HepG2 (cell line): Measurements from ENCODE around the gene PLCB4. TPM values are rescaled to one million over a fixed set of nuclear protein-coding genes. Genes with fewer than 3 reads are reported as not detected.
A peak's percentile ranks its signal among the peaks of the same experiment; 100 is the strongest.

ENCODE experiments used
- ATAC-seq: fragments of 200-7000 bp; cut with Tn5 transposase; 3 replicates; pipeline ENCODE4 v1.9.1; 2020; ENCODE audit warnings: mild to moderate bottlenecking, moderate library complexity
- BruUV-seq: library from RNA; stranded (reverse); fragments of 400-500 nt; replicated peaks from 2 replicates; lab custom pipeline; 2021; lab: Mats Ljungman, UMichigan
- CTCF ChIA-PET: fragments of 300-600 bp; formaldehyde crosslinking; extraction: SDS; loops from one replicate; lab custom pipeline; 2021; ENCODE audit warnings: low total read pairs, inconsistent platforms, low intra/inter-chr PET ratio; lab: Yijun Ruan, JAX
- POLR2A ChIA-PET: fragments of 350-600 bp; sonication (Branson Sonifier 250); formaldehyde crosslinking; loops from one replicate; lab custom pipeline; 2020; ENCODE audit warnings: antibody characterized with exemption, inconsistent platforms; lab: Yijun Ruan, JAX
- DNase-seq: peaks from one replicate; pipeline ENCODE4 v3.0.0-alpha.2; 2015; ENCODE audit warnings: low spot score
- FAIRE-seq: peaks from 3 replicates; lab custom pipeline; 2011; peaks lifted over from hg19 to GRCh38; lab: Jason Lieb, UNC
- H2AFZ ChIP-seq: one replicate; pipeline ENCODE4 v1.6.1; 2011; ENCODE audit warnings: low read length, inconsistent platforms
- H3K27ac ChIP-seq: fragments of 300-600 bp; 3 replicates; pipeline ENCODE4 v1.8.0; 2011; ENCODE audit warnings: mixed run types, mild to moderate bottlenecking, mixed read lengths, low read length, inconsistent platforms; ENCODE audit not compliant: insufficient read depth; ENCODE audit errors: extremely low read length
- H3K27me3 ChIP-seq, 2 experiments: fragments of 200-600 bp in 1 of 2; 2 replicates in 1 of 2; 3 replicates in 1 of 2; pipeline versions ENCODE4 v1.6.0 to v1.8.0; 2011; ENCODE audit warnings: low read length in 2 of 2, mild to moderate bottlenecking in 2 of 2, moderate library complexity in 2 of 2, inconsistent platforms in 1 of 2; ENCODE audit not compliant: insufficient read depth in 2 of 2, control insufficient read depth in 1 of 2
- H3K36me3 ChIP-seq, 2 experiments: fragments of 200-600 bp in 1 of 2; replicated peaks in 1 of 2; 2 replicates in 1 of 2; 3 replicates in 1 of 2; pipeline versions ENCODE4 v1.5.1 to v1.8.0; 2011; ENCODE audit warnings: low read length in 2 of 2, inconsistent platforms in 1 of 2; ENCODE audit not compliant: insufficient read depth in 2 of 2, control insufficient read depth in 1 of 2
- H3K4me1 ChIP-seq: 2 replicates; pipeline ENCODE4 v1.5.1; 2012; ENCODE audit warnings: low read length, inconsistent platforms; ENCODE audit not compliant: insufficient read depth
- H3K4me2 ChIP-seq: 2 replicates; pipeline ENCODE4 v1.6.0; 2011; ENCODE audit warnings: low read depth, low read length, inconsistent platforms
- H3K4me3 ChIP-seq, 3 experiments: fragments of 200-600 bp in 1 of 3; sonication (generic), shearing (Covaris generic) in 1 of 3; replicated peaks in 1 of 3; 2 replicates each; pipeline ENCODE4 v1.5.1; 2011 to 2016; ENCODE audit warnings: low read length in 3 of 3, inconsistent platforms in 2 of 3, low read depth in 2 of 3, mild to moderate bottlenecking in 2 of 3, control low read depth in 1 of 3, mixed read lengths in 1 of 3; ENCODE audit not compliant: insufficient read depth in 1 of 3
- H3K79me2 ChIP-seq: one replicate; pipeline ENCODE4 v1.6.1; 2011; ENCODE audit warnings: low read length, inconsistent platforms; ENCODE audit not compliant: insufficient read depth
- H3K9ac ChIP-seq: 2 replicates; pipeline ENCODE4 v1.6.0; 2011; ENCODE audit warnings: mild to moderate bottlenecking, low read depth, low read length, inconsistent platforms; ENCODE audit not compliant: insufficient read depth
- H3K9me3 ChIP-seq: 2 replicates; pipeline ENCODE4 v1.5.1; 2012; ENCODE audit warnings: mild to moderate bottlenecking, low read length
- H4K20me1 ChIP-seq: 2 replicates; pipeline ENCODE4 v1.6.0; 2011; ENCODE audit warnings: inconsistent platforms, mild to moderate bottlenecking, low read length, moderate library complexity; ENCODE audit not compliant: insufficient read depth
- CEBPB ChIP-seq: IDR thresholded peaks from 2 replicates; pipeline ENCODE4 v1.6.1; 2011; ENCODE audit warnings: low read depth, low read length, improper control_type of control experiment, borderline replicate concordance
- POLR2AphosphoS5 ChIP-seq: IDR thresholded peaks from 2 replicates; pipeline ENCODE4 v1.6.1; 2012; ENCODE audit warnings: low read depth, low read length
- RAD21 ChIP-seq: fragments of 450-650 bp; formaldehyde crosslinking; IDR thresholded peaks from 2 replicates; pipeline ENCODE4 v1.5.0; 2020; ENCODE audit warnings: mild to moderate bottlenecking
- SMC3 ChIP-seq: IDR thresholded peaks from 2 replicates; pipeline ENCODE4 v1.6.1; 2011; ENCODE audit warnings: low read length, improper control_type of control experiment
- STAG1 ChIP-seq: sonication (generic); formaldehyde crosslinking; IDR thresholded peaks from 2 replicates; pipeline ENCODE4 v1.4.0; 2020; ENCODE audit warnings: missing genetic modification reagents
- ZNF550 ChIP-seq: sonication (generic); formaldehyde crosslinking; IDR thresholded peaks from 2 replicates; pipeline ENCODE4 v1.4.0; 2020; ENCODE audit warnings: mild to moderate bottlenecking, missing genetic modification reagents, borderline replicate concordance
- ZNF562 ChIP-seq: sonication (generic); formaldehyde crosslinking; IDR thresholded peaks from 2 replicates; pipeline ENCODE4 v1.8.0; 2022; ENCODE audit warnings: missing genetic modification reagents, borderline replicate concordance
- WGBS: methylation state at CpG from one replicate; pipeline ENCODE4 v1.1.6; 2017; ENCODE audit warnings: low lambda C conversion rate; 5-methylcytosine and 5-hydroxymethylcytosine counted together
- in situ Hi-C: cut with HindIII; loops from 2 replicates; pipeline ENCODE4 v1.10.0; 2017; ENCODE audit warnings: low pct_unique_long_range_greater_than_20kb; ENCODE audit not compliant: extremely low pct_ligation_motif_present
- intact Hi-C: fragments of 100-400 bp; cut with micrococcal nuclease; formaldehyde crosslinking; loops from one replicate; pipeline ENCODE4 v1.10.0; 2022; ENCODE audit not compliant: unreplicated experiment
- polyA plus RNA-seq, 8 experiments: library from polyadenylated mRNA; depleted of rRNA in 3 of 8; stranded (reverse) in 7 of 8; unstranded in 1 of 8; fragments of >200 nt; fragmentation: Illumina TruSeq in 4 of 8; extraction: Trizol in 4 of 8; gene quantifications; 2 replicates each; pipeline versions ENCODE4 v1.2.1 to v1.2.3, GENCODE V29; 2011 to 2016; ENCODE audit warnings: low read depth in 4 of 8, missing spikeins in 1 of 8, mixed read lengths in 1 of 8; ENCODE audit not compliant: insufficient read depth in 1 of 8
- total RNA-seq, 5 experiments: library from RNA; depleted of rRNA; stranded (reverse); fragments of >200 nt; fragmentation: Illumina TruSeq; extraction: Trizol; gene quantifications; 2 replicates each; pipeline ENCODE4 v1.2.3, GENCODE V29; 2016; ENCODE audit warnings: low read depth in 1 of 5
- TF ChIP-seq, protein P1 (sequence below): sonication (generic); formaldehyde crosslinking; IDR thresholded peaks from 2 replicates; pipeline ENCODE4 v1.5.0; 2020; ENCODE audit warnings: mild to moderate bottlenecking, missing genetic modification reagents, moderate library complexity

PLCB4 gene
- total and polyA plus RNA-seq, 2 of the 13 experiments (the other 11 are each of a cell fraction or from before 2014, with no cell fraction given): 0.01 TPM; not detected in 1

DNA sequence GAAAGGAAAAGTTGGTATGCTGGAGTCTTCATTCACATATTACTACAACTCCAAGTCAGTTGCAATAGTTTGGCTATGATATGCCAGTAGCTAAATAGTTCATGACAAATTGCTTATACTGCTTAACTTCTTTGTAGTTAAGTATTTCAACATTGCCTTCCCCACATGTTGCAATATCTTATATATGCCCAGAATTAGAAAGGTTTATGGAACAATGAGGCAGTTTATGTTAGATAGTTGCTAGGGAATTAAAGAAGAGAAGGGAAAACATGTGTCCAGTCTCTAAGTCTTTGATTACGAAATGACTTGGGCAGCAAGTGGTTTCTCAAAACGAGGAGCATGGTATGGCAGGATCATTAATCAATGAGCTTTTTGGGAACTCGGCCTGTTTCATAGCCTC lies 145.8 kb downstream of the PLCB4 start:
- Histone ChIP-seq H4K20me1 (no peaks in the 10 kb centered on the region), H2AFZ (no peak overlapping the region), H3K79me2 (no peaks in the 10 kb centered on the region), H3K4me2 (no peak overlapping the region), H3K27me3 (peaks cover 0 to 14% of the 10 kb centered on the region in 2 experiments; a peak in 2 of 5 replicates)
- ATAC-seq: no peak
- POLR2A ChIA-PET: no interaction called here
- intact Hi-C loops: loop anchor here (1.0 to 10.0 kb wide), 4 partner anchors 110 to 424 kb away; no protein-coding TSS in a partner anchor
- peak; percentile 68; the same call in 1 of the 2 replicates for TF ChIP-seq CEBPB
- no peak for TF ChIP-seq ZNF562
- TF ChIP-seq, all 625 proteins: peak for 1
- Histone ChIP-seq H3K4me3 (no peak overlapping the region), H3K4me1 (no peaks in the 10 kb centered on the region), H3K9ac (no peak overlapping the region), H3K27ac (no peak overlapping the region), H3K36me3 (no peaks in the 10 kb centered on the region), H3K9me3 (no peaks in the 10 kb centered on the region)
- no peak for FAIRE-seq
- CTCF ChIA-PET: interaction anchor here (0.9 kb wide), 1 partner anchor 361 kb away, joined by 3 read pairs; no protein-coding TSS in a partner anchor
- 4% methylated on average over 3 of the region's 3 CpGs for WGBS
- in situ Hi-C loops: no loop called here
- DNase-seq: no peak
- no TSS peak for BruUV-seq

DNA sequence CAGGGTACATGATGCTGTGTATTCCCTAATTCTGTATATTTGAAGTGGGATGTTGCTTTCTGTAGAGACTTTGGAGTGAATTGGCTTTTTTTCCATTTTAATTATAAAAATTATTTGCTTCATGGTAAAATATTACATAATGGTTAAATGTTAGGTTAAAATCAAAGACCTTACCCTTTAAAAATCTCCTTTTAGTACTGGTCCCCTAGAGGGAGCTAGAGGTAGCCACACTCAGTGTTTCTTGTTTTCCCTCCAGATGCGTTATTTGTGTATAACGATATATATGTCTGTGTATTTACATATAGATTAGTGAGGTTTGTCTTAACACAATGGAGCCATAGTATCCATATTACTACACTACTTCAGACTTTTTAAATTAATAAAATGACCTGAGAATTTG lies 146.7 kb downstream of the PLCB4 start:
- H3K27me3 ChIP-seq: peaks cover 0 to 14% of the 10 kb centered on the region in 2 experiments; a peak in 2 of 5 replicates
- no peaks in the 10 kb centered on the region for H3K79me2 ChIP-seq
- H3K4me2 ChIP-seq: no peak overlapping the region
- no peak overlapping the region for H3K4me3 ChIP-seq
- ChIA-PET POLR2A (no interaction called here), CTCF (interaction anchor here (0.9 to 1.3 kb wide), 5 partner anchors 107 to 425 kb away, joined by 3 to 14 read pairs (median 3); no protein-coding TSS in a partner anchor)
- no peak overlapping the region for H3K27ac ChIP-seq
- H3K36me3 ChIP-seq: no peaks in the 10 kb centered on the region
- intact Hi-C loops: loop anchor here (1.0 to 10.0 kb wide), 4 partner anchors 109 to 425 kb away; no protein-coding TSS in a partner anchor
- BruUV-seq: no TSS peak
- H2AFZ ChIP-seq: no peak overlapping the region
- ATAC-seq: peak; percentile 78
- H3K9ac ChIP-seq: no peak overlapping the region
- FAIRE-seq: no peak
- TF ChIP-seq, protein P1, sequence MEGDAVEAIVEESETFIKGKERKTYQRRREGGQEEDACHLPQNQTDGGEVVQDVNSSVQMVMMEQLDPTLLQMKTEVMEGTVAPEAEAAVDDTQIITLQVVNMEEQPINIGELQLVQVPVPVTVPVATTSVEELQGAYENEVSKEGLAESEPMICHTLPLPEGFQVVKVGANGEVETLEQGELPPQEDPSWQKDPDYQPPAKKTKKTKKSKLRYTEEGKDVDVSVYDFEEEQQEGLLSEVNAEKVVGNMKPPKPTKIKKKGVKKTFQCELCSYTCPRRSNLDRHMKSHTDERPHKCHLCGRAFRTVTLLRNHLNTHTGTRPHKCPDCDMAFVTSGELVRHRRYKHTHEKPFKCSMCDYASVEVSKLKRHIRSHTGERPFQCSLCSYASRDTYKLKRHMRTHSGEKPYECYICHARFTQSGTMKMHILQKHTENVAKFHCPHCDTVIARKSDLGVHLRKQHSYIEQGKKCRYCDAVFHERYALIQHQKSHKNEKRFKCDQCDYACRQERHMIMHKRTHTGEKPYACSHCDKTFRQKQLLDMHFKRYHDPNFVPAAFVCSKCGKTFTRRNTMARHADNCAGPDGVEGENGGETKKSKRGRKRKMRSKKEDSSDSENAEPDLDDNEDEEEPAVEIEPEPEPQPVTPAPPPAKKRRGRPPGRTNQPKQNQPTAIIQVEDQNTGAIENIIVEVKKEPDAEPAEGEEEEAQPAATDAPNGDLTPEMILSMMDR (CRISPR knock-in tag): peak; percentile 47
- TF ChIP-seq RAD21 (CRISPR knock-in tag) (peak; percentile 35; the same call in 1 of the 2 replicates), POLR2AphosphoS5 (no peak), STAG1 (CRISPR knock-in tag) (peak; percentile 65), ZNF550 (CRISPR knock-in tag) (no peak), SMC3 (peak; percentile 57)
- 5% methylated on average over 2 of the region's 2 CpGs for WGBS
- peak; percentile 41 for DNase-seq
- in situ Hi-C loops: no loop called here
- no peaks in the 10 kb centered on the region for H4K20me1 ChIP-seq
- no peaks in the 10 kb centered on the region for H3K9me3 ChIP-seq
- no peaks in the 10 kb centered on the region for H3K4me1 ChIP-seq
